BE2C (cell line): Measurements from ENCODE around the gene SMIM14.

Source experiments
- DNase-seq: peaks from one replicate; pipeline ENCODE4 v3.0.0-alpha.2; 2020
- H3K27me3 ChIP-seq: fragments of 250-450 bp; sonication (Bioruptor Pico); 2 replicates; pipeline ENCODE4 v1.5.1; 2020; ENCODE audit warnings: mild to moderate bottlenecking
- H3K36me3 ChIP-seq: fragments of 250-450 bp; sonication (Bioruptor Pico); 2 replicates; pipeline ENCODE4 v1.5.1; 2020; ENCODE audit warnings: mild to moderate bottlenecking
- H3K4me1 ChIP-seq: fragments of 250-450 bp; sonication (Bioruptor Pico); 2 replicates; pipeline ENCODE4 v1.5.1; 2020
- H3K4me3 ChIP-seq: 2 replicates; pipeline ENCODE4 v1.5.1; 2011; ENCODE audit warnings: low read depth, low read length
- H3K9me3 ChIP-seq: fragments of 250-450 bp; sonication (Bioruptor Pico); 2 replicates; pipeline ENCODE4 v1.5.1; 2020
- CTCF ChIP-seq: IDR thresholded peaks from 2 replicates; pipeline ENCODE4 v1.5.1; 2012; ENCODE audit warnings: mild to moderate bottlenecking, low read depth, low read length

The SMIM14 gene

GRCh38 chr4:39571054-39571453, 67.6 kb downstream of the SMIM14 start:
- Histone ChIP-seq H3K9me3 (no peaks in the 10 kb centered on the region), H3K36me3 (no peaks in the 10 kb centered on the region), H3K27me3 (no peaks in the 10 kb centered on the region), H3K4me3 (no peak overlapping the region), H3K4me1 (no peaks in the 10 kb centered on the region)
- no peak for TF ChIP-seq CTCF
- no peak for DNase-seq

- no peak overlapping the region for H3K4me3 ChIP-seq
- TF ChIP-seq CTCF: no peak
Measured at GRCh38 chr4:39569209-39569608, 69.5 kb downstream of the SMIM14 start.

GRCh38 chr4:39568805-39569204, 69.9 kb downstream of the SMIM14 start:
- no peaks in the 10 kb centered on the region; the same call in 1 of the 2 replicates for H3K4me1 ChIP-seq
- no peak for TF ChIP-seq CTCF
- H3K27me3 ChIP-seq: no peaks in the 10 kb centered on the region
- no peaks in the 10 kb centered on the region for H3K9me3 ChIP-seq
- no peaks in the 10 kb centered on the region for H3K36me3 ChIP-seq
- no peak for DNase-seq
- no peak overlapping the region for H3K4me3 ChIP-seq

More at GRCh38 chr4:39569209-39569608, 69.5 kb downstream of the SMIM14 start:
- DNase-seq: no peak
- H3K27me3 ChIP-seq: no peaks in the 10 kb centered on the region
- no peaks in the 10 kb centered on the region for H3K36me3 ChIP-seq
- H3K9me3 ChIP-seq: no peaks in the 10 kb centered on the region
- H3K4me1 ChIP-seq: no peaks in the 10 kb centered on the region; the same call in 1 of the 2 replicates

- no peaks in the 10 kb centered on the region for H3K9me3 ChIP-seq
- no peaks in the 10 kb centered on the region for H3K36me3 ChIP-seq
- TF ChIP-seq CTCF: no peak
- no peak overlapping the region for H3K4me3 ChIP-seq
- no peaks in the 10 kb centered on the region for H3K27me3 ChIP-seq
- DNase-seq: no peak
- H3K4me1 ChIP-seq: no peaks in the 10 kb centered on the region; the same call in 1 of the 2 replicates
Measured at GRCh38 chr4:39565878-39566600, 72.6 kb downstream of the SMIM14 start.

- H3K4me1 ChIP-seq: no peaks in the 10 kb centered on the region; the same call in 1 of the 2 replicates
Measured at GRCh38 chr4:39563346-39563847, 75.3 kb downstream of the SMIM14 start.

More at GRCh38 chr4:39563346-39563847, 75.3 kb downstream of the SMIM14 start:
- TF ChIP-seq CTCF: no peak
- DNase-seq: no peak
- Histone ChIP-seq H3K36me3 (no peaks in the 10 kb centered on the region), H3K9me3 (no peaks in the 10 kb centered on the region), H3K27me3 (no peaks in the 10 kb centered on the region), H3K4me3 (no peak overlapping the region)
